GM23248 (cell line): Measurements from ENCODE around the gene BCR. TPM values are rescaled to one million over a fixed set of nuclear protein-coding genes. Genes with fewer than 3 reads are reported as not detected.

Experiments
- DNase-seq: peaks from one replicate; pipeline ENCODE4 v3.0.0-alpha.2; 2015
- H2AFZ ChIP-seq: fragments of 200-600 bp; sonication (generic); 2 replicates; pipeline ENCODE4 v1.6.1; 2016; ENCODE audit warnings: antibody characterized with exemption
- H3F3A ChIP-seq: fragments of 200-600 bp; sonication (generic); 2 replicates; pipeline ENCODE4 v1.6.1; 2016; ENCODE audit warnings: mild to moderate bottlenecking, antibody characterized with exemption, mixed run types; ENCODE audit not compliant: insufficient read depth
- H3K27ac ChIP-seq: fragments of 200-600 bp; sonication (generic); 2 replicates; pipeline ENCODE4 v1.5.1; 2016; ENCODE audit warnings: mild to moderate bottlenecking
- H3K27me3 ChIP-seq: fragments of 200-600 bp; sonication (generic); replicated peaks from 2 replicates; pipeline ENCODE4 v1.6.1; 2016; ENCODE audit warnings: mild to moderate bottlenecking; ENCODE audit not compliant: insufficient read depth
- H3K36me3 ChIP-seq: fragments of 200-600 bp; sonication (generic); 2 replicates; pipeline ENCODE4 v1.6.1; 2016; ENCODE audit warnings: low read depth, mild to moderate bottlenecking
- H3K4me1 ChIP-seq: fragments of 200-600 bp; sonication (generic); 2 replicates; pipeline ENCODE4 v1.6.1; 2016; ENCODE audit warnings: mild to moderate bottlenecking; ENCODE audit not compliant: insufficient read depth
- H3K4me2 ChIP-seq: fragments of 200-600 bp; sonication (generic); one replicate; pipeline ENCODE4 v1.6.1; 2016; ENCODE audit warnings: mild to moderate bottlenecking; ENCODE audit not compliant: unreplicated experiment
- H3K4me3 ChIP-seq: fragments of 200-600 bp; sonication (generic); 2 replicates; pipeline ENCODE4 v1.5.1; 2016; ENCODE audit warnings: mild to moderate bottlenecking
- H3K79me2 ChIP-seq: fragments of 200-600 bp; sonication (generic); 2 replicates; pipeline ENCODE4 v1.6.1; 2016; ENCODE audit warnings: mild to moderate bottlenecking; ENCODE audit not compliant: insufficient read depth
- H3K9ac ChIP-seq: fragments of 200-600 bp; sonication (generic); 2 replicates; pipeline ENCODE4 v1.6.1; 2016; ENCODE audit warnings: mild to moderate bottlenecking
- H3K9me2 ChIP-seq: fragments of 200-600 bp; sonication (generic); 2 replicates; pipeline ENCODE4 v1.6.1; 2016; ENCODE audit warnings: mixed run types, mild to moderate bottlenecking, moderate library complexity; ENCODE audit not compliant: insufficient read depth
- H3K9me3 ChIP-seq: fragments of 200-600 bp; sonication (generic); one replicate; pipeline ENCODE4 v1.6.1; 2017; ENCODE audit warnings: low read depth
- H4K20me1 ChIP-seq: fragments of 200-600 bp; sonication (generic); 2 replicates; pipeline ENCODE4 v1.6.0; 2016; ENCODE audit not compliant: insufficient read depth
- EZH2 ChIP-seq: fragments of 200-600 bp; sonication (generic); IDR thresholded peaks from 2 replicates; pipeline ENCODE4 v1.6.1; 2018; ENCODE audit warnings: antibody characterized with exemption, mild to moderate bottlenecking; ENCODE audit not compliant: insufficient read depth, poor library complexity, severe bottlenecking
- EZH2phosphoT487 ChIP-seq: fragments of 200-600 bp; sonication (generic); IDR thresholded peaks from 2 replicates; pipeline ENCODE4 v1.6.1; 2018; ENCODE audit warnings: antibody characterized with exemption, moderate library complexity, mild to moderate bottlenecking, low read depth; ENCODE audit not compliant: insufficient read depth
- WGBS, 2 experiments: methylation state at CpG; one replicate each; pipeline ENCODE4 v1.1.6; 2015 to 2017; ENCODE audit warnings: low lambda C conversion rate in 2 of 2, low coverage in 1 of 2; ENCODE audit errors: missing lambda C conversion rate in 2 of 2; 5-methylcytosine and 5-hydroxymethylcytosine counted together
- in situ Hi-C: fragments of 300-500 bp; cut with MboI; formaldehyde crosslinking; loops from 2 replicates; pipeline ENCODE4 v1.15.0; 2020
- polyA plus RNA-seq: library from polyadenylated mRNA; unstranded; fragments of >200 nt; fragmentation: Nextera tagmentation; extraction: Ambion mirVana; gene quantifications from 2 replicates; pipeline ENCODE4 v1.2.1, GENCODE V29; 2016
- total RNA-seq: library from RNA; depleted of rRNA; stranded (reverse); fragments of >200 nt; shearing (Covaris generic); gene quantifications from 2 replicates; pipeline ENCODE4 v1.2.3, GENCODE V29; 2014

The BCR gene
- total and polyA plus RNA-seq, 2 experiments from 2014 or later, result 4.7 to 30.0 TPM

DNA sequence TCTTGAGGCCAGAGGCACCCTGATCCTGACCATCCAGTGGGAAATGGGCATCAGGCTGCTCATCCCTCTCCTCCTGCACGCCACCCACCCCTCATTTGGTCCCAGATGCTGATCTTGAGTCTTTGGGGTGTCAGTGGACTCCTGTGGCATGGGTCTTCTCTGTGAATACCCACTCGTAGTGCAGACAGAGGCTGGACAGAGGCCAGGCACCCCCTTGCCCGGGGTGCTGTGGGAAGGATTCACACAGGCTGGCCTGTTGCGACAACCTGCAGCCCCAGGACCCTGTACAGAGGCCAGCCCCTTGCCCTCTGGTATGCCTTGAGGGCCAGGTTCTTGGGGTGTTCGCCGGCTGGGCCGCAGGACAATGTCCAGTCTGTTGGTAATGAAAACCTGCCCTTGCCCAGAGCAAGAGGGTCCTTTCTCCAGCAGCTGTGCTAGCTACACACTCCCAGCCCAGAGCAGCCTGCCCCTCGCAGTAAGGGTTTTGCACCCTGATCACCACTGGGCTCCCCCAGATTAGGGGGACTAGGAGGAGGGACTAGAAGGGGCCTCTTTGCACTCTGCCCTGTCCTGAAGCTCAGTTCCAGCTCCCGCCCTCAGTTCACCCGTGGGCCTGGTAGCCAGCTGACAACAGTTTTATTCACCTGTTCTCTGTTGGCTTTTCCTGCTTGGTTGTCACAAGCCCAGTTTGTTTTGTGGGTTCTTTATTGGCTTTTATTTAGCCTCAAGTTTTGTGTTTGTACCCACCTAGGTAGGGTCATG lies 76.0 kb downstream of the BCR start:
- Histone ChIP-seq H2AFZ (no peak overlapping the region), H3K9me3 (no peaks in the 10 kb centered on the region), H3K27ac (peak overlapping the region; percentile 60), H4K20me1 (no peaks in the 10 kb centered on the region), H3K27me3 (no peaks in the 10 kb centered on the region), H3K4me3 (no peak overlapping the region), H3K9ac (peak overlapping the region; percentile 25; the same call in 1 of the 2 replicates), H3K36me3 (no peaks in the 10 kb centered on the region), H3K4me2 (peak overlapping the region; percentile 21), H3K4me1 (peaks cover 19% of the 10 kb centered on the region), H3F3A (no peaks in the 10 kb centered on the region; the same call in 1 of the 2 replicates), H3K79me2 (peaks cover 15% of the 10 kb centered on the region), H3K9me2 (no peaks in the 10 kb centered on the region)
- TF ChIP-seq EZH2 (no peak), EZH2phosphoT487 (no peak)
- in situ Hi-C loops, result no loop called here
- DNase-seq, result no peak
- 92 to 93% methylated on average over 9 to 10 of the region's 10 CpGs for WGBS, 2 experiments

DNA sequence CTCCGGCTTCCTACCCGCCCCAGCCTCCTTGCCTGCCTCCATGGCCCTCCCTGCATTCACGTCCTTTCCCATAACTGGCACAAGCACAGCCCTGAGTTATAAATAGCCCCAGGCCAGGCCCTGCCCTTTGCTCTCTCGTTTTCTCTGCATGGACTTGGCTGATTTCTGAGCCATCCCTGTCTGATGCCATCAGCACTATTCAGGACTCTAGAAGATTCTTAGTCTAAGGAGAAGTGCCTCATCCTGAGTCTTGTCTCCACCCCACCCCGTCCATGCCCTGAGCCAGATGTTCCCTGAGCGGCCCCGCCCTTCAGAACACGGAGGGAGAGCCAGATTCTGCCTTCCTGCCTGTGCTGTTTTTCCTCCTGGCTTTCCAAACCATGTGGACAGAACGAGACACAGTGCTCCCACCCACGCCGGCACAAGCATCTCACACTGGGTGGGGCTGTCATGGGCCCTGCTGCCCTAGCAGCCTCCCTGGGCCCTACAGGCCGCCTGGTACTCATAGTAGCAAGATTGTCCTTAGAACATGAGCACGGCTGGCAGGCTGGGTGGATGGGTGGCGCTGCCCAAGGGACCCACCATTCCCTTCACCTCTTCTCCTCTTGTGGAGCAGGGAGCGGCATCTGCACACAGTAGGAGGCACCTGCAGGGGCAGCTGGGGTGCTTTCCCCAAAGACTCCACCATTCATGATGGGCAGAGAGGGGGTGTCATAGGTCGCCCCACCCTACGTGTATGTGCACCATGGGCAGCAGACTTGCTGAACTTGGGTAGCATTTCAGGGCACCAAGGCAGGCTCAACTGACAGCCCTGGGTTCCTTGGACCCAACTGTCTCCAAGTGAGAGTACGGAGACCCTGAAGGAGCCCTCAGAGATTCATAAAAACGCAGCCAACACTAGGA lies 76.9 kb downstream of the BCR start:
- WGBS, 2 experiments, result 39 to 40% methylated on average over 19 of the region's 19 CpGs
- Histone ChIP-seq H3K9me3 (no peaks in the 10 kb centered on the region), H4K20me1 (no peaks in the 10 kb centered on the region), H3K4me2 (peak overlapping the region; percentile 21), H3K9me2 (no peaks in the 10 kb centered on the region), H3F3A (no peaks in the 10 kb centered on the region; the same call in 1 of the 2 replicates), H3K4me3 (no peak overlapping the region), H3K79me2 (peaks cover 6% of the 10 kb centered on the region; the same call in 1 of the 2 replicates), H2AFZ (no peak overlapping the region), H3K27me3 (no peaks in the 10 kb centered on the region), H3K9ac (peak overlapping the region; percentile 37; the same call in 1 of the 2 replicates), H3K36me3 (no peaks in the 10 kb centered on the region), H3K4me1 (peaks cover 10% of the 10 kb centered on the region), H3K27ac (peak overlapping the region; percentile 60)
- peak; percentile 92 for DNase-seq
- in situ Hi-C loops, result no loop called here
- TF ChIP-seq EZH2 (no peak), EZH2phosphoT487 (no peak)

DNA sequence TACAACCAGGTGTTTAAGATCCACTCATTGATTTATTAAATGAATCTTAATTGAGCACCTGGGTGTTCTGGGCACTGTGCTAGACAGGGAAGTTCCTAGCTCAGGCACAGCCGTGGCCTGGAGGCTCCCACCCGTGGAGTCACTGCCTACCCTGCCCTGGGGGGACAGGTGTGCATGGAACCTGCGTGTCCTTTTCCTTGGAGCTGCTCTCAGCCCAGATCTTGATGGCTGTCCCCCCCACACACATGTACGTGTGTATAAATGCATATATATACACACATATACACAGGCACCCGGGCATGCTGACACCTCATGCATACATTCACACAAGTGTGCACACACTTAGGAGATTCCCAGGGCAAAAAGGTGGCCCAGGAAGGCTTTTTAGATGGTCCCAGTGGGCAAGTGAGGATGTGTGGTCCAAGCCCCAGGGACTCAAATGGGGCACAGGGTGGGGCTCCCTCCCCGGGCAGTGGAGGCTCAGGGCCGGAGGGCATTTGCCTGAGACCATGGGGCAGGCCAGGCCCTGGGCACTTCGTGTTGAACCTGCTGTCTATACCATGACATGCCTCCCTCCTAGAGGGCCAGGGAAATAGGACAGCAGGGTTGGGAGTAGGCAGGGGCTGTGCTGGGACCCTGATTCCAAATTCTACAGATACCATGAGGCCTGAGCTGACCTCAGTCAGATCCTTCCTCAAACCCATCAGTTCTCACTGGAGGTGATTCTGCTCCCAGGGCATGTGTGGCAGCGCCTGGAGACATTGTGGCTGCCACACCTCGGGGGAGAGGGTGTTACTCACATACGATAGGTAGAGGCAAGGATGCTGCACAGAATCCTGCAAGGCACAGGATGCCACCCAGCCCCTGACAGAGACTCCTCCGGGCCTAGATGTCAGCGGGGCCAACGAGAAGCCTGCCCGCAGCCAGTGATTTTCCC lies 77.8 kb downstream of the BCR start:
- Histone ChIP-seq H3F3A (no peaks in the 10 kb centered on the region; the same call in 1 of the 2 replicates), H3K79me2 (peaks cover 6% of the 10 kb centered on the region; the same call in 1 of the 2 replicates), H3K9me3 (no peaks in the 10 kb centered on the region), H3K4me3 (no peak overlapping the region), H3K27me3 (no peaks in the 10 kb centered on the region), H3K9ac (no peak overlapping the region), H4K20me1 (no peaks in the 10 kb centered on the region), H3K4me2 (no peak overlapping the region), H3K9me2 (no peaks in the 10 kb centered on the region), H2AFZ (no peak overlapping the region), H3K27ac (peak overlapping the region; percentile 43; the same call in 1 of the 2 replicates), H3K36me3 (no peaks in the 10 kb centered on the region), H3K4me1 (peaks cover 10% of the 10 kb centered on the region)
- in situ Hi-C loops, result no loop called here
- no peak for DNase-seq
- TF ChIP-seq EZH2 (no peak), EZH2phosphoT487 (no peak)
- 93 to 94% methylated on average over 15 of the region's 15 CpGs for WGBS, 2 experiments
